ENCODE data around the gene MDGA2.

Gene MDGA2

GRCh38 chr14:47590767-47591495, 84.5 kb downstream of the MDGA2 start:
- TF ChIP-seq CTCF (IDR thresholded peaks at IDR 0.05; ENCODE audit: insufficient read depth, low read length, poor library complexity, severe bottlenecking) (no peak), EZH2phosphoT487 (conservative IDR thresholded peaks at IDR 0.05; ENCODE audit: low read length) (no peak)
- H3K9me3 ChIP-seq (ENCODE audit: insufficient read depth, low read length), result no peaks in the 10 kb centered on the region
- no peaks in the 10 kb centered on the region for H3K9me2 ChIP-seq (replicated peaks; ENCODE audit: insufficient read depth, low read length)

GRCh38 chr14:47585447-47585846, 90.0 kb downstream of the MDGA2 start:
- Histone ChIP-seq H2AFZ (ENCODE audit: low read depth, low read length, severe bottlenecking) (no peak overlapping the region), H3K79me2 (ENCODE audit: insufficient read depth, low read length) (no peaks in the 10 kb centered on the region), H4K20me1 (ENCODE audit: low read depth, low read length) (no peaks in the 10 kb centered on the region), H3F3A (ENCODE audit: insufficient read depth) (no peaks in the 10 kb centered on the region), H3K4me2 (ENCODE audit: low read depth, low read length, poor library complexity, severe bottlenecking) (no peak overlapping the region), H3K27me3 (ENCODE audit: low read length) (no peaks in the 10 kb centered on the region), H3K9ac (ENCODE audit: low read length) (no peak overlapping the region), H3K27ac (ENCODE audit: low read depth, low read length) (no peak overlapping the region), H3K9me3 (ENCODE audit: insufficient read depth, low read length) (no peaks in the 10 kb centered on the region), H3K9me2 (replicated peaks; ENCODE audit: insufficient read depth, low read length) (no peaks in the 10 kb centered on the region), H3K4me3 (ENCODE audit: insufficient read depth, low read length, poor library complexity, severe bottlenecking) (no peak overlapping the region), H3K36me3 (ENCODE audit: low read length) (no peaks in the 10 kb centered on the region)
- TF ChIP-seq EZH2phosphoT487 (conservative IDR thresholded peaks at IDR 0.05; ENCODE audit: low read length) (no peak), CTCF (IDR thresholded peaks at IDR 0.05; ENCODE audit: insufficient read depth, low read length, poor library complexity, severe bottlenecking) (no peak)

More at GRCh38 chr14:47590767-47591495, 84.5 kb downstream of the MDGA2 start:
- Histone ChIP-seq H3F3A (ENCODE audit: insufficient read depth) (no peaks in the 10 kb centered on the region), H3K27me3 (ENCODE audit: low read length) (no peaks in the 10 kb centered on the region), H4K20me1 (ENCODE audit: low read depth, low read length) (no peaks in the 10 kb centered on the region), H3K4me3 (ENCODE audit: insufficient read depth, low read length, poor library complexity, severe bottlenecking) (no peak overlapping the region), H3K79me2 (ENCODE audit: insufficient read depth, low read length) (no peaks in the 10 kb centered on the region), H2AFZ (ENCODE audit: low read depth, low read length, severe bottlenecking) (no peak overlapping the region), H3K4me2 (ENCODE audit: low read depth, low read length, poor library complexity, severe bottlenecking) (no peak overlapping the region), H3K36me3 (ENCODE audit: low read length) (no peaks in the 10 kb centered on the region), H3K27ac (ENCODE audit: low read depth, low read length) (no peak overlapping the region), H3K9ac (ENCODE audit: low read length) (no peak overlapping the region)

- no peak overlapping the region for H3K4me2 ChIP-seq (ENCODE audit: low read depth, low read length, poor library complexity, severe bottlenecking)
- H3K9me2 ChIP-seq (replicated peaks; ENCODE audit: insufficient read depth, low read length), result no peaks in the 10 kb centered on the region
- H3K79me2 ChIP-seq (ENCODE audit: insufficient read depth, low read length), result no peaks in the 10 kb centered on the region
- no peak overlapping the region for H3K9ac ChIP-seq (ENCODE audit: low read length)
- TF ChIP-seq EZH2phosphoT487 (conservative IDR thresholded peaks at IDR 0.05; ENCODE audit: low read length), result no peak
- no peak for TF ChIP-seq CTCF (IDR thresholded peaks at IDR 0.05; ENCODE audit: insufficient read depth, low read length, poor library complexity, severe bottlenecking)
- H3K27me3 ChIP-seq (ENCODE audit: low read length), result no peaks in the 10 kb centered on the region
- no peak overlapping the region for H3K4me3 ChIP-seq (ENCODE audit: insufficient read depth, low read length, poor library complexity, severe bottlenecking)
- H3K36me3 ChIP-seq (ENCODE audit: low read length), result no peaks in the 10 kb centered on the region
- H2AFZ ChIP-seq (ENCODE audit: low read depth, low read length, severe bottlenecking), result peak overlapping the region; percentile 2
- no peak overlapping the region for H3K27ac ChIP-seq (ENCODE audit: low read depth, low read length)
- H4K20me1 ChIP-seq (ENCODE audit: low read depth, low read length), result no peaks in the 10 kb centered on the region
- no peaks in the 10 kb centered on the region for H3K9me3 ChIP-seq (ENCODE audit: insufficient read depth, low read length)
- no peaks in the 10 kb centered on the region for H3F3A ChIP-seq (ENCODE audit: insufficient read depth)
Measured at GRCh38 chr14:47567273-47567672, 108.1 kb downstream of the MDGA2 start.

All from SU-DHL-6 (cell line).